Renal cortical epithelial cell (primary cell): Measurements from ENCODE around the gene RNASE8. TPM values are rescaled to one million over a fixed set of nuclear protein-coding genes. Genes with fewer than 3 reads are reported as not detected.
"Not testable (repeated sequence)": the region's sequence is repeated elsewhere in the genome, so short reads cannot be mapped to it uniquely, and the experiment has no call there.

Source experiments
- DNase-seq: peaks from one replicate; pipeline ENCODE4 v3.0.0-alpha.2; 2011; ENCODE audit warnings: low read depth
- total RNA-seq: library from RNA; depleted of rRNA; stranded (reverse); fragments of >200 nt; gene quantifications from 2 replicates; pipeline ENCODE4 v1.2.3, GENCODE V29; 2014

RNASE8 gene, protein sequence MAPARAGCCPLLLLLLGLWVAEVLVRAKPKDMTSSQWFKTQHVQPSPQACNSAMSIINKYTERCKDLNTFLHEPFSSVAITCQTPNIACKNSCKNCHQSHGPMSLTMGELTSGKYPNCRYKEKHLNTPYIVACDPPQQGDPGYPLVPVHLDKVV
- total RNA-seq: not detected in 2 replicates

- no peak for DNase-seq
These were observed at the start of gene RNASE8 for GRCh38 chr14:21057803-21058675. Gene RNASE8, plus strand, starts transcription at chr14:21057822. Its CDS starts 71 bp downstream, at chr14:21057893.

GRCh38 chr14:21009721-21010120, 47.9 kb upstream of the RNASE8 start:
- not testable (repeated sequence) for DNase-seq

- DNase-seq: no peak
These were observed 46.5 kb upstream of the RNASE8 start for GRCh38 chr14:21011136-21011535.

DNA sequence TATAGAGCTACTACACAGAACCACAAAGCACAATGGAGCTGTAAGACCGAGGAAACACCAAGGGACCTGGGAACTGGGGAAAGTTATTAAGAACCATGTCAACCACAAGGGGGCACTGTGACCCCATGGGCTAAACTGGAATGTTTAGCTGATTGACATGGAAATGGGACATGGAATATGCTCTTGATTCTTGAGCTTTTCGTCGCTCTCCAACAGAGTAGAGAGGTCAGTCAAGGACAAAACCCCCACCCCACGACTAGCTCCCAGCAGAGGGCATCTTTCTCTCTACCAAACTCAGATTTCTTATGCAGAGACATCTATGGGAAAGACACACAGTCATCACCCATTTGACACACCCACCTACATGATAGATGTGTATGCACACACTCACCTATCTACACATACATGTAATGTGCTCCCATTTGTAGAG, 42.8 kb upstream of the RNASE8 start:
- DNase-seq: peak; percentile 79

- DNase-seq: no peak
These were observed 42.3 kb upstream of the RNASE8 start for GRCh38 chr14:21015312-21015711.

GRCh38 chr14:21016413-21017190, 41.0 kb upstream of the RNASE8 start:
- DNase-seq: no peak

- no peak for DNase-seq
These were observed 39.9 kb upstream of the RNASE8 start for GRCh38 chr14:21017528-21018245.

- DNase-seq: no peak
These were observed 39.3 kb upstream of the RNASE8 start for GRCh38 chr14:21018286-21018685.

GRCh38 chr14:21018781-21019180, 38.8 kb upstream of the RNASE8 start:
- DNase-seq: no peak

DNA sequence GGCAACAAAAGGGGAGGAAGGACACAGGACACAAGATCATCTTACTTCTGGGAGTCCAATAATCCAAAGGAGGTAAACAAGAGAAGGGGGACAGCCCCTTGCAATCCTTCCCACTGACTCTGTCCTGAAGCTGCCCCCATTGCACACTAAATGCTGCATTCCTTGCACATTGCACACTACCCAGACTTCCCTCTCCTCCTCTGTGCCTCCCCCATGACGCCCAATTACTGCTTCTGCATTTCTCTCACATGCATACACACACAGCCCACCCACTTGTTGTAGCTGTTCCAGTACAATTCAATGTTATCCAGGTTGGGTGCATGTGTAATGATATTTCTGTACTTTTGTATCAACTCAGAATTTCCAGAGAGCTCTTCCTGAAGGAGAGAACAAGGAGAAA, 38.3 kb upstream of the RNASE8 start:
- no peak for DNase-seq

- DNase-seq: peak; percentile 13
These were observed 36.6 kb upstream of the RNASE8 start for GRCh38 chr14:21020977-21021545.

GRCh38 chr14:21022686-21023085, 34.9 kb upstream of the RNASE8 start:
- DNase-seq: no peak

DNA sequence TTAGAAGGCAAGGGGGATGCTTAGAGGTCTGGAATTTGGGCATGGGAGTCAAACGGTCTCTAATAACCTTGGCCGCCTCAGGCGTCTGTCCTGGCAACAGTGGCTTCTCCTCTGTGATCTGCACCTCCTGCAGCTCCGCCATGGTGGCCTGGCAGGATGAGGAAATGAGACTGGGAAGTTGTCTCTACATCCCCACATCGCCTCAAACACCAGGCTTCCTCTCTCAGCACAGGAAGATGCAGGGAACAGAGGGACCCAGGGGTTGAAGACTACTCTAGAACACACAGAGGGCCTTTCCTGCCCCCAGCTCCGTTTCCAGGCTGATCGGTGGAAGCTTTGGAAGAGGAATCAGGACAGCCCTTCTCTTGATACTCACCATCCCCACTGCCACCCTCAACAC, 34.4 kb upstream of the RNASE8 start:
- no peak for DNase-seq

DNA sequence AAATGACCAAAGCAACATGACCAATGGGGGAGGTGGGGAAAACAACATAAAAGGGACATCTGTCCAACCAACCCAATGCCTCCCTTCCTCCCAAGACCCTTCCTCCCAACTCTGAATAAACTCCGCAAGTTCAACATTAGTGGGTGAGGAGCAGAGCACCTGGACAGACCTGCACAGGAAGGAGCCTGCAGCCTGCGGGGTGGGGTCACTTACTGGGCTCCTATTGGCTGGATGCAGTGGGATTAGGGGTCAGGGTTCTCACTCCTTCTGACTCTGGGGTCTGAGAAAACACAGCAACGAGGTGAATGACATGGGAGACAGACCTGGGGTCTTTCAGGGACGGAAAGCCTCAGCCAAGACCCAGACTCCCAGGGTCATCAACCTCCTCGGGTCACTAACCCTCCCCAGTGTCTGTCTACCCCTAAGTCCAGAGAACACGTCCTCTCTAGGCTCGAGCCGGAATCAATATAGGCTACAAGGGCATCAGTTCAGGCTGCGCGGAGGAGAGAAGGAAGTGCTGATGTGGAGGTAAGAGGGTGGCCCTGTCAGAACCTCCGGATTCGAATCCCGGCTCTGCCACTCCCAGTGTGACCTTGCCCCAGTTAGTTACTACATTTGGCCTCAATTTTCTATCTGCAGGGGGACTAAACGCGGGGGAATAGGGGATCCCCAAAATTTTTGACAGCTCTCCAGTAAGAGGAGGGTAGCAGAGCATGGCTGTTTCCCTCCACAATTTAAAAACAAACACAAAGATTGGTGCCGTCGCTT, 33.6 kb upstream of the RNASE8 start:
- no peak for DNase-seq

DNA sequence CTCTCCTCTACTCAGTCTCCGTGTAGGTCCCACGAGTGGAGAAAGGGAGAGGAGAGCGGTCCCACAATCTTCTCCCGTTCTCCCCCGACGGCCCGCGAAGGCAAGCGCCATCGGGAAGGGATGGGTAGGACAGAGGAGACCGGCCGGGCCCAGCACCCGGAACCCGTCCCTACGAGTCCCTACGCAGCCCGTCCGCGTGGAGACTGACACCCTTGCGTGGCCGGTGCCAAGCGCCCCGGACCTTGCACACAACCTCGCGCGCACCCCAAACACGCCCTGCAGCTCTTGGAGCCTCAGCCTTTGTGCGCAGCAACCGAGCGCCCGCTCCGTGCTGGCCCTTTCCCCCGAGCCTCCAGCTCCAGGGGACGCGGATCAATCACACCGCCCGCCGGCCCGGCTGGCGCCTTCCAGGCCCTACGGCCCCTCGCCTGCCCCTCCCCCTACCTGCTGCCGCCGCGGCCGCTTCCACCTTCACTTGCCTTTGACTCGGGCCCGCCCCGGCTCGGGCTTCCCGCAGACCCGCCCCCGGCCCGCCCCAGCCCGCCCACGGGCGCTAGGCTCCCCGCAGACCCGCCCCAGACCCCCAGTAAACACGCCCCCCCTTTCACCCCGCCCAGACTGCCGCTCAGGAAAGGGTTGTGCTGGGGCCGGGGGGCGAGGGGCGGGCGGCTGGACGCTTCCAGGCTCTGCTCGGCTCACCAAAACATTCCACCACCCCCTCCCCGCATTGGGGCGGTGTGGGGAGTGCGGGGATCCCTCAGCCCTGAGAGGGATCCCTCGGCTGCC, 32.8 kb upstream of the RNASE8 start, which contains the start of gene NDRG2:
Gene NDRG2, minus strand, starts transcription at position 477 of the 786 bp plus-strand sequence. CDS start 1,746 bp downstream, outside the sequence.
- DNase-seq: no peak

DNA sequence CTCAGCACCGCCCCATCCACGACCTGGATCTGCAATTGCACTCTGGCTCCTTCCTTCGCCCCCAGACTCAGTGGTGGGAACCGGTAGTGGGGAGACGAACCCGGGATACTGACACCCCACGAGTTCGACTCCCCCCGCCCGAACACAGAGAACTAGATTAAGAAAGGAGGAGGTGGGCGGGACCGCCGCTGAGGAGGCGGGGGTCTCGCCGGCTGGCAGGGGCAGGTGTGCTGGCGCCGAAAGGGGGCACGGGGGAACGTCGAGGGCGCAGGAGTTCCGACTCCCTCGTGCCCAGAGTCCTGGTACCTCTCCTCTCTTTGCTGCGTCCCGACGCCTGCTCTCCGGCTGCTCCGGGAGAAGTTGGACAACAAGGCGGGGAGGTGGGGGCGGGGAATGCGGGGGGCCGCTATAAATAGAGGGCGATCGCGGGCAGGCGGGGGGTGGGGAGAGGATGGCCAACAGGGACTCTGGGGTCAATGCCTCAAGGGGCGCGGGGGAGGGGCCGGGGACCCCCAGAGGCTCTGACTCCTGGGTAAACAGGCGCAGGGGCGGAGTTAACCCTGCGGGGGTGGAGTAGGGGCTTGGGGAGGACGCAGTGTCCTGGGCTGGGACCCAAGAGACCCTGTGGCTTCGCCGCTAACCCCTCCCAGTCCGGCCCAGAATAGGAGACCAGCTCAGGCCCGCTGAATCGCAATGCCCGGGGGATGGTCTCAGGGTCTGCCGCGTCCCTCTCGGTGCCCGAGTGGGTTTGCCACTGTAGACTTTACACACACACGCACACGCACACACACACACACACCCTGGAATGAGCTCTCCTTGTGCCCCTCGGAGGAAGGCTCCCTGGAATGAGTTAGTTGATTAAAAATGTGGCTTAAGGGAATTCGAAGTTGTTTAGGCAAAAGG, 32.0 kb upstream of the RNASE8 start:
- no peak for DNase-seq

DNA sequence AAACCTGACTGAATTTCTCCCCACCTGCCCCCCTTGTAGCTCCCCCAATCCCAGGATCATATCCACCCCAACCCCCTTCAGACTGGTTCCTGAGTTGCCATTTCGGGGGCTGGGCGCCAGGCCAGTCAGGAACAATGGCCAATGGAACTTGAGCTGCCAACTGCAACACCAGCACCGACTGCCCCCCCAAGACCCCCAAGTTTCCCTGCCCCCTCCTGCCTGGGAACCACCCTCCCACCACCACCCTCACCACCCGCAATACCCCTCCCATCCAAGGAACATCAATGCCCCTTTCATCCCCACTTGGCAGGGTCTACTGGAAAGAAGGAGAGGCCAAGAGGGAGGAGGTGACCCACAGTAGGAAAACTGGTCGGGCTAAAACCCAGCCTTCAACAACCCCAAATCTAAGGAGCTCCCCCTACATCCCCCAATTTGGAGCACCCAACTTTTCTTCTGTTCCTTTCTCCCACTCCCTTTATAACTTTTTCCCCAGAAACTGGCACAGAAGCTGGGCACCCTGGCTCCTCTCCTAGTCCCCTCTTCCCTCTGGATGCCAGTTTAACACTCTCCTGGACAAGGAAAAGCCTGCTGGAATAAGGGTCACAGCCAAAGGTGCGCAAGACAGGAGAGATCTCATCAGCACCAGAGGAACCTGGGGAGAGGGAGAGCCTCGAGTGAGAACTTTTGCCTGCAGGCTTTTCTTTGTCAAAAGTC, 31.2 kb upstream of the RNASE8 start:
- DNase-seq: no peak

GRCh38 chr14:21026988-21027315, 30.7 kb upstream of the RNASE8 start:
- no peak for DNase-seq
